Progenitor cell of endocrine pancreas (in vitro differentiated cells): ENCODE data around the gene COG2. TPM values are rescaled to one million over a fixed set of nuclear protein-coding genes. Genes with fewer than 3 reads are reported as not detected.
A peak's percentile ranks its signal among the peaks of the same experiment; 100 is the strongest.

Experiments
- DNase-seq: peaks from one replicate; pipeline ENCODE4 v3.0.0; 2021; ENCODE audit warnings: low spot score; ENCODE audit not compliant: unreplicated experiment
- H3K27ac Mint-ChIP-seq: 2 replicates; pipeline ENCODE4 v1.8.0; 2021; ENCODE audit warnings: mild to moderate bottlenecking, moderate library complexity, mixed read lengths
- H3K27me3 Mint-ChIP-seq: 2 replicates; pipeline ENCODE4 v1.8.0; 2021; ENCODE audit warnings: mixed read lengths
- H3K36me3 Mint-ChIP-seq: 2 replicates; pipeline ENCODE4 v1.8.0; 2022; ENCODE audit warnings: mixed read lengths; ENCODE audit not compliant: insufficient read depth
- H3K4me1 Mint-ChIP-seq: 2 replicates; pipeline ENCODE4 v1.8.0; 2021; ENCODE audit warnings: low read depth, mixed read lengths
- H3K4me3 Mint-ChIP-seq: 2 replicates; pipeline ENCODE4 v1.8.0; 2021; ENCODE audit warnings: low read depth, mild to moderate bottlenecking, moderate library complexity, mixed read lengths
- H3K9me3 Mint-ChIP-seq: 2 replicates; pipeline ENCODE4 v1.8.0; 2021; ENCODE audit warnings: low read depth, mixed read lengths
- CTCF ChIP-seq: fragments of 200-600 bp; sonication (generic); IDR thresholded peaks from one replicate; pipeline ENCODE4 v1.5.0; 2021; ENCODE audit warnings: antibody characterized with exemption, mild to moderate bottlenecking; ENCODE audit not compliant: unreplicated experiment
- total RNA-seq: library from RNA; stranded (reverse); gene quantifications from 2 replicates; pipeline ENCODE4 v1.2.1, GENCODE V29; 2021

The COG2 gene
- total RNA-seq, 1 donor from 2014 or later, result 45.2 TPM

- Mint-ChIP-seq H3K9me3 (no peaks in the 10 kb centered on the region), H3K36me3 (peaks cover 2% of the 10 kb centered on the region), H3K4me3 (no peak overlapping the region), H3K4me1 (peaks cover 7% of the 10 kb centered on the region), H3K27me3 (no peaks in the 10 kb centered on the region), H3K27ac (no peak overlapping the region)
- no peak for TF ChIP-seq CTCF
- DNase-seq, result no peak
These were observed 8.8 kb upstream of the COG2 start for GRCh38 chr1:230633469-230633868.

- Mint-ChIP-seq H3K9me3 (no peaks in the 10 kb centered on the region), H3K36me3 (peaks cover 2% of the 10 kb centered on the region), H3K4me1 (peaks cover 12% of the 10 kb centered on the region), H3K4me3 (no peak overlapping the region), H3K27me3 (no peaks in the 10 kb centered on the region), H3K27ac (no peak overlapping the region)
- no peak for DNase-seq
- no peak for TF ChIP-seq CTCF
These were observed 7.9 kb upstream of the COG2 start for GRCh38 chr1:230634384-230634783.

- Mint-ChIP-seq H3K4me1 (peaks cover 21% of the 10 kb centered on the region), H3K36me3 (peaks cover 2% of the 10 kb centered on the region), H3K4me3 (no peak overlapping the region), H3K9me3 (no peaks in the 10 kb centered on the region), H3K27me3 (no peaks in the 10 kb centered on the region), H3K27ac (no peak overlapping the region)
- no peak for DNase-seq
- TF ChIP-seq CTCF, result no peak
These were observed 5.6 kb upstream of the COG2 start for GRCh38 chr1:230636575-230637148.

- no peaks in the 10 kb centered on the region for H3K9me3 Mint-ChIP-seq
- DNase-seq, result no peak
- no peak for TF ChIP-seq CTCF
- H3K27ac Mint-ChIP-seq, result peak overlapping the region; percentile 25
- no peak overlapping the region for H3K4me3 Mint-ChIP-seq
- peaks cover 38% of the 10 kb centered on the region for H3K4me1 Mint-ChIP-seq
- no peaks in the 10 kb centered on the region for H3K27me3 Mint-ChIP-seq
- peaks cover 2% of the 10 kb centered on the region for H3K36me3 Mint-ChIP-seq
These were observed 2.5 kb upstream of the COG2 start for GRCh38 chr1:230639714-230640209.

GRCh38 chr1:230641346-230641745 lies 935 bp upstream of the COG2 start:
- Mint-ChIP-seq H3K27me3 (no peaks in the 10 kb centered on the region), H3K9me3 (no peaks in the 10 kb centered on the region), H3K4me1 (peaks cover 43% of the 10 kb centered on the region), H3K4me3 (peak overlapping the region; percentile 97), H3K27ac (no peak overlapping the region), H3K36me3 (peaks cover 2% of the 10 kb centered on the region)
- TF ChIP-seq CTCF, result no peak
- no peak for DNase-seq
